Mesenchymal stem cell (in vitro differentiated cells and primary cell): ENCODE results near the gene MB.
A peak's percentile ranks its signal among the peaks of the same experiment; 100 is the strongest.

Experiments used
- DNase-seq: peaks from one replicate; pipeline ENCODE4 v3.0.0-alpha.2; 2013
- H2AFZ ChIP-seq: one replicate; pipeline ENCODE4 v1.6.1; 2013; ENCODE audit warnings: low read depth, mild to moderate bottlenecking, control low read depth, inconsistent platforms, low read length, moderate library complexity
- H2AK5ac ChIP-seq: 2 replicates; pipeline ENCODE4 v1.6.1; 2013; ENCODE audit warnings: low read length, moderate library complexity, mild to moderate bottlenecking, inconsistent platforms; ENCODE audit not compliant: severe bottlenecking
- H2BK120ac ChIP-seq: one replicate; pipeline ENCODE4 v1.6.1; 2013; ENCODE audit warnings: low read depth, mild to moderate bottlenecking, inconsistent platforms, low read length, moderate library complexity
- H2BK12ac ChIP-seq, 2 experiments: one replicate each; pipeline ENCODE4 v1.6.1; 2013; ENCODE audit warnings: inconsistent platforms in 2 of 2, low read length in 2 of 2, mild to moderate bottlenecking in 2 of 2, moderate library complexity in 2 of 2, control low read depth in 1 of 2
- H2BK15ac ChIP-seq: one replicate; pipeline ENCODE4 v1.6.1; 2013; ENCODE audit warnings: mild to moderate bottlenecking, low read depth, inconsistent platforms; ENCODE audit not compliant: poor library complexity, severe bottlenecking
- H2BK5ac ChIP-seq: 2 replicates; pipeline ENCODE4 v1.6.1; 2013; ENCODE audit warnings: low read depth, mild to moderate bottlenecking, low read length, control low read depth, inconsistent platforms; ENCODE audit not compliant: poor library complexity, severe bottlenecking
- H3K14ac ChIP-seq, 2 experiments: one replicate each; pipeline ENCODE4 v1.6.1; 2013; ENCODE audit warnings: inconsistent platforms in 2 of 2, low read length in 2 of 2, control low read depth in 1 of 2, mild to moderate bottlenecking in 1 of 2, moderate library complexity in 1 of 2
- H3K18ac ChIP-seq, 2 experiments: one replicate each; pipeline ENCODE4 v1.6.1; 2013; ENCODE audit warnings: inconsistent platforms in 2 of 2, low read length in 2 of 2, control low read depth in 1 of 2, low read depth in 1 of 2, mild to moderate bottlenecking in 1 of 2
- H3K23ac ChIP-seq, 2 experiments: one replicate each; pipeline ENCODE4 v1.6.1; 2013; ENCODE audit warnings: inconsistent platforms in 2 of 2, low read length in 2 of 2, mild to moderate bottlenecking in 2 of 2, moderate library complexity in 2 of 2, control low read depth in 1 of 2
- H3K27ac ChIP-seq: 2 replicates; pipeline ENCODE4 v1.5.1; 2013; ENCODE audit warnings: mild to moderate bottlenecking, moderate library complexity, low read length, control low read depth, inconsistent platforms; ENCODE audit not compliant: poor library complexity, severe bottlenecking
- H3K27me3 ChIP-seq, 2 experiments: 2 replicates each; pipeline versions ENCODE4 v1.6.1 to v1.7.0; 2013; ENCODE audit warnings: low read length in 2 of 2, mild to moderate bottlenecking in 2 of 2, moderate library complexity in 2 of 2, control low read depth in 1 of 2, inconsistent platforms in 1 of 2; ENCODE audit not compliant: control insufficient read depth in 1 of 2, insufficient read depth in 1 of 2
- H3K36me3 ChIP-seq, 2 experiments: 2 replicates each; pipeline versions ENCODE4 v1.6.1 to v1.7.0; 2013; ENCODE audit warnings: low read length in 2 of 2, control low read depth in 1 of 2, inconsistent platforms in 1 of 2, low read depth in 1 of 2, mild to moderate bottlenecking in 1 of 2; ENCODE audit not compliant: insufficient read depth in 2 of 2, control insufficient read depth in 1 of 2
- H3K4ac ChIP-seq, 2 experiments: one replicate each; pipeline ENCODE4 v1.6.1; 2013; ENCODE audit warnings: inconsistent platforms in 2 of 2, low read length in 2 of 2, mild to moderate bottlenecking in 2 of 2, moderate library complexity in 2 of 2, control low read depth in 1 of 2, low read depth in 1 of 2
- H3K4me1 ChIP-seq: 2 replicates; pipeline ENCODE4 v1.6.1; 2013; ENCODE audit warnings: low read depth, low read length, control low read depth; ENCODE audit not compliant: control insufficient read depth, insufficient read depth
- H3K4me2 ChIP-seq: 2 replicates; pipeline ENCODE4 v1.6.1; 2013; ENCODE audit warnings: low read length, mild to moderate bottlenecking, inconsistent platforms; ENCODE audit not compliant: poor library complexity, severe bottlenecking
- H3K4me3 ChIP-seq, 2 experiments: 2 replicates each; pipeline versions ENCODE4 v1.5.1 to v1.7.0; 2013; ENCODE audit warnings: low read length in 2 of 2, mild to moderate bottlenecking in 2 of 2, control low read depth in 1 of 2, low read depth in 1 of 2; ENCODE audit not compliant: insufficient read depth in 1 of 2
- H3K79me1 ChIP-seq: replicated peaks from 2 replicates; pipeline ENCODE4 v1.6.1; 2013; ENCODE audit warnings: mild to moderate bottlenecking, control low read depth, low read length, inconsistent platforms; ENCODE audit not compliant: poor library complexity, severe bottlenecking
- H3K9ac ChIP-seq: 2 replicates; pipeline ENCODE4 v1.7.0; 2013; ENCODE audit warnings: mild to moderate bottlenecking, low read length, moderate library complexity
- H3K9me3 ChIP-seq: 2 replicates; pipeline ENCODE4 v1.7.0; 2013; ENCODE audit warnings: mild to moderate bottlenecking, low read length; ENCODE audit not compliant: control insufficient read depth
- H4K8ac ChIP-seq: one replicate; pipeline ENCODE4 v1.6.1; 2013; ENCODE audit warnings: inconsistent platforms, mild to moderate bottlenecking, low read length, moderate library complexity
- H4K91ac ChIP-seq: one replicate; pipeline ENCODE4 v1.6.1; 2013; ENCODE audit warnings: mild to moderate bottlenecking, low read length, inconsistent platforms
- WGBS: methylation state at CpG from one replicate; pipeline ENCODE4 v1.1.7; 2013; ENCODE audit warnings: mixed read lengths; 5-methylcytosine and 5-hydroxymethylcytosine counted together

MB gene

DNA sequence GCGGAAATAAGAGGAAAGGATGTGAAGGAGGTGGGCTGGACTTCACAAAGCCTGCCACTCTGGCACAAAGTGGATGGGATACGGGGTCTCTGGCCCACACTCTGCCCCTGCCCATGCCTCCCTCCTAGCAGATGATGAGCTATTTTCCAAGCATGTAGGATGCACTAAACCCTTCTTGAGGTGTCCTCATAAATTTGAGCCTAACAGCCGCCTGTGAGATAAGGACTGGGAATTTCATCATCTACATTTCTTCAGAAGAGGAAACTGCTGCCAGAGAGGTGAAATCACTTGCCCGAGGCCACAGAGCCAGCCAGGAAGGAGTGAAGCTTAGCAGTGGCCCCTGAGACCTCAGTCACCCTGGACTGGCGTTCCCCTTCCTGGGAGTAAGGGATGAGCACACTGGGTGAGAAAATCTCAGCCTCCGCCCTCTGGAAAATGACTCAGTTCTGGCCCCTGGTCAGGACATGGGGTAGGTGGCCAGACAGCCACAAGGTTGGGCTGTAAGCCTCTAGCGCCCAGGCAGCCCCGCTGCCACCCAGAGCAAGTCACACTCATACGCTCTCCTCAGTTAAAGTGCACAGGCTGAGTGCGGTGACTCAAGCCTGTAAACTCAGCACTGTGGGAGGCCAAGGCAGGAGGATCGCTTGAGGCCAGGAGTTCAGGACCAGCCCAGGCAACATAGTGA, 27.9 kb downstream of the MB start:
- Histone ChIP-seq H3K18ac (peak overlapping the region; percentile 42 to 63), H2BK5ac (no peak overlapping the region), H4K8ac (no peak overlapping the region), H3K4me3 (no peak overlapping the region), H2AFZ (no peak overlapping the region), H2BK12ac (no peak overlapping the region), H3K4ac (no peak overlapping the region), H4K91ac (peak overlapping the region; percentile 28), H3K14ac (no peak overlapping the region), H3K9me3 (no peaks in the 10 kb centered on the region), H3K27me3 (no peaks in the 10 kb centered on the region), H3K36me3 (no peaks in the 10 kb centered on the region), H3K27ac (no peak overlapping the region), H2AK5ac (no peak overlapping the region), H3K79me1 (no peaks in the 10 kb centered on the region), H3K9ac (no peak overlapping the region), H3K4me1 (peaks cover 14% of the 10 kb centered on the region), H3K23ac (no peak overlapping the region), H2BK15ac (no peak overlapping the region), H2BK120ac (no peak overlapping the region), H3K4me2 (no peak overlapping the region)
- peak; percentile 95 for DNase-seq
- 24% methylated on average over 11 of the region's 11 CpGs for WGBS

DNA sequence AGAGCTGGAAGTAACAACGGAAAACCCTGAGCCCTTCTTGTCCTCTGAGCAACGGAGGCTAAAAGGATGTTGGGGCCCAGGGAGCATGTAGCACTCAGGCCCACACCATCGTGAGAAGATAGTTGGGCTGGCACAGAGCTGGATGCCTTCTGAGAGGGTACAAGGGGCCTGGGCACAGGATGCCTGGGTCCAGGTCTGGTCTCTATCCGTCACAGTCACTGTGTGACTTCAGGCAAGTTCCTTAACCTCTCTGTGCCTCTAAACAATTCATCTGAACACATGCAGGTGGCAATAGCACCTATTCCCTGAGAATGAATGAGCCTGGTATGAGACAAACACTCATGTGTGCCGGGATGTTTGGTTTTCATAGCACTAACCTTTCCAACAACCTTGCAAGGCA, 29.2 kb downstream of the MB start:
- Histone ChIP-seq H2BK15ac (peak overlapping the region; percentile 7), H4K8ac (no peak overlapping the region), H3K14ac (no peak overlapping the region), H3K4me3 (no peak overlapping the region), H3K79me1 (no peaks in the 10 kb centered on the region), H3K27me3 (no peaks in the 10 kb centered on the region), H2AFZ (no peak overlapping the region), H3K23ac (no peak overlapping the region), H3K4me2 (no peak overlapping the region), H2BK5ac (no peak overlapping the region), H3K18ac (peak overlapping the region in 1 of 2 experiments; percentile 38), H3K9ac (no peak overlapping the region), H4K91ac (no peak overlapping the region), H2BK120ac (no peak overlapping the region), H3K4me1 (peaks cover 14% of the 10 kb centered on the region), H3K36me3 (no peaks in the 10 kb centered on the region), H2AK5ac (no peak overlapping the region), H3K4ac (no peak overlapping the region), H3K27ac (no peak overlapping the region), H2BK12ac (peak overlapping the region in 1 of 2 experiments; percentile 60), H3K9me3 (no peaks in the 10 kb centered on the region)
- no peak for DNase-seq
- 85% methylated on average over 5 of the region's 5 CpGs for WGBS

DNA sequence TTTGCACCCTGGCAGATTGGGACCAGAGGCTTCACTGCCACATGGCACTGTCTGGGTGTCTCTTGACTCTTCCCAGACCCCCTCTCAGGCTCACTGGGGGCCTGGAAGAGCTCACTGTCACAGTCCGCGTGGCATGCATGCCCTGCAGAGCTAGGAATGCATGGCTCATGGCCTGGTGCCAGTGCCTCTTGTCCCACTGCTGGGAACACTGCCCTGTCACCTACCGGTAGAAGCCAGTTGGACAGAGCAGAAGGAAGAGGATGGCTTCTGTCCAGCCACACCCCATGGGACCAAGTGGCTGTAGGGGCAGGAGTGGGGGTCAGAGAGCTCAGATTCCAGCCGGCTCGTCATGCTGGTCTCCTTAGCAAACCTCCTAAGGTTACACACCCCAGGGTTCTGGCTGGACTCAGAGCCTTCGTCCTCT, 29.7 kb downstream of the MB start:
- Histone ChIP-seq H3K4me1 (peaks cover 14% of the 10 kb centered on the region), H3K36me3 (no peaks in the 10 kb centered on the region), H3K9ac (no peak overlapping the region), H3K27ac (no peak overlapping the region), H3K14ac (peak overlapping the region in 1 of 2 experiments; percentile 75), H2AK5ac (no peak overlapping the region), H2BK12ac (peak overlapping the region in 1 of 2 experiments; percentile 64), H3K27me3 (no peaks in the 10 kb centered on the region), H3K4me3 (no peak overlapping the region), H3K9me3 (no peaks in the 10 kb centered on the region), H2BK5ac (no peak overlapping the region), H3K79me1 (no peaks in the 10 kb centered on the region), H3K4me2 (no peak overlapping the region), H4K8ac (no peak overlapping the region), H2BK120ac (no peak overlapping the region), H3K18ac (peak overlapping the region in 1 of 2 experiments; percentile 52), H3K4ac (peak overlapping the region in 1 of 2 experiments; percentile 47), H2BK15ac (no peak overlapping the region), H4K91ac (no peak overlapping the region), H3K23ac (no peak overlapping the region), H2AFZ (no peak overlapping the region)
- DNase-seq: no peak
- 76% methylated on average over 4 of the region's 6 CpGs for WGBS

DNA sequence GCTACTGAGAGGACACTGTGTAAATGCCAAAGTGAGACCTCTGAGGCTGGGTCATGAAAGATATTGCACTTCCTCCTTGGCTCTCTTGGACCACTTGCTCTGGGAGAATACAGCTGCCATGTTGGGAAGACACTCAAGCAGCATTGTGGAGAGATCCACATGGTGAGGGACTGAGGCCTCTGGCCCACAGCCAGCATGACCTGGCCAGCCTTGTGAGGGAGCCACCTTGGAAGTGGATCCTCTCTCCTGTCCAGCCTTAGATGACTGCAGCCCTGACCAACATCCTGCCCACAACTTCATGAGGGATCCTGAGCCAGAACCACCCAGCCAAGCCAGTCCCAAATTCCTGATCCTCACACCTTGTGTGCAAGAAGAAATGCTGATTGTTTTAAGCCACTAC, 30.4 kb downstream of the MB start:
- Histone ChIP-seq H3K27ac (no peak overlapping the region), H3K18ac (no peak overlapping the region), H3K4me1 (peaks cover 14% of the 10 kb centered on the region), H3K4me3 (no peak overlapping the region), H3K4me2 (no peak overlapping the region), H2BK15ac (no peak overlapping the region), H2BK120ac (no peak overlapping the region), H2AFZ (no peak overlapping the region), H2BK5ac (no peak overlapping the region), H3K36me3 (no peaks in the 10 kb centered on the region), H3K23ac (no peak overlapping the region), H2AK5ac (no peak overlapping the region), H3K27me3 (no peaks in the 10 kb centered on the region), H3K9me3 (no peaks in the 10 kb centered on the region), H2BK12ac (peak overlapping the region in 1 of 2 experiments; percentile 60), H4K8ac (no peak overlapping the region), H3K14ac (no peak overlapping the region), H3K4ac (no peak overlapping the region), H4K91ac (no peak overlapping the region), H3K9ac (no peak overlapping the region), H3K79me1 (no peaks in the 10 kb centered on the region)
- no peak for DNase-seq
